Common myeloid progenitor, CD34-positive (primary cell): ENCODE measurements around the gene ARMC3.

Source experiments
- CTCF ChIA-PET: fragments of 350-600 bp; sonication (Branson Sonifier 250); formaldehyde crosslinking; loops from one replicate; lab custom pipeline; 2021; ENCODE audit warnings: antibody characterized with exemption; lab: Charles Lee
- POLR2A ChIA-PET: fragments of 350-600 bp; sonication (Branson Sonifier 250); formaldehyde crosslinking; loops from one replicate; lab custom pipeline; 2021; ENCODE audit warnings: antibody characterized with exemption; lab: Charles Lee
- DNase-seq, 3 donors: peaks; one replicate each; pipeline versions ENCODE4 v3.0.0 to v3.0.0-alpha.2; 2013
- H3K27ac ChIP-seq, 2 experiments: 1 replicate in 1 of 2; 2 replicates in 1 of 2; pipeline ENCODE4 v1.7.0; 2013; ENCODE audit warnings: inconsistent platforms in 2 of 2, low read length in 2 of 2, mild to moderate bottlenecking in 2 of 2, low read depth in 1 of 2, moderate library complexity in 1 of 2; ENCODE audit not compliant: severe bottlenecking in 2 of 2, insufficient read depth in 1 of 2, poor library complexity in 1 of 2
- H3K27me3 ChIP-seq, 5 experiments: replicated peaks in 2 of 5; 1 replicate in 3 of 5; 2 replicates in 2 of 5; pipeline versions ENCODE4 v1.6.1 to v1.7.0; 2013; ENCODE audit warnings: low read length in 4 of 5, mild to moderate bottlenecking in 2 of 5, moderate library complexity in 2 of 5, inconsistent platforms in 1 of 5; ENCODE audit not compliant: insufficient read depth in 5 of 5, control insufficient read depth in 4 of 5
- H3K36me3 ChIP-seq, 4 experiments: 1 replicate in 2 of 4; 2 replicates in 2 of 4; pipeline versions ENCODE4 v1.6.1 to v1.7.0; 2013; ENCODE audit warnings: low read length in 3 of 4, control low read depth in 1 of 4, mild to moderate bottlenecking in 1 of 4; ENCODE audit not compliant: control insufficient read depth in 4 of 4, insufficient read depth in 4 of 4
- H3K4me1 ChIP-seq, 4 experiments: 1 replicate in 3 of 4; 2 replicates in 1 of 4; pipeline versions ENCODE4 v1.6.1 to v1.7.1; 2013; ENCODE audit warnings: low read length in 3 of 4, mild to moderate bottlenecking in 3 of 4, control low read depth in 1 of 4, inconsistent platforms in 1 of 4, moderate library complexity in 1 of 4; ENCODE audit not compliant: control insufficient read depth in 4 of 4, insufficient read depth in 4 of 4; ENCODE audit errors: control extremely low read depth in 1 of 4
- H3K4me3 ChIP-seq, 7 experiments: 1 replicate in 4 of 7; 2 replicates in 3 of 7; pipeline versions ENCODE4 v1.5.1 to v1.7.0; 2013; ENCODE audit warnings: mild to moderate bottlenecking in 7 of 7, low read length in 6 of 7, moderate library complexity in 6 of 7, inconsistent platforms in 2 of 7, low read depth in 2 of 7, control low read depth in 1 of 7; ENCODE audit not compliant: insufficient read depth in 4 of 7, control insufficient read depth in 1 of 7; ENCODE audit errors: extremely low read depth in 1 of 7
- H3K9me3 ChIP-seq, 5 experiments: 1 replicate in 4 of 5; 2 replicates in 1 of 5; pipeline versions ENCODE4 v1.6.1 to v1.7.1; 2013; ENCODE audit warnings: low read length in 4 of 5, mild to moderate bottlenecking in 2 of 5, inconsistent platforms in 1 of 5, low read depth in 1 of 5, moderate library complexity in 1 of 5; ENCODE audit not compliant: control insufficient read depth in 4 of 5, insufficient read depth in 2 of 5; ENCODE audit errors: control extremely low read depth in 1 of 5
- WGBS: methylation state at CpG from one replicate; pipeline ENCODE4 v1.1.5; 2013; ENCODE audit not compliant: insufficient coverage; 5-methylcytosine and 5-hydroxymethylcytosine counted together

ARMC3 gene

DNA sequence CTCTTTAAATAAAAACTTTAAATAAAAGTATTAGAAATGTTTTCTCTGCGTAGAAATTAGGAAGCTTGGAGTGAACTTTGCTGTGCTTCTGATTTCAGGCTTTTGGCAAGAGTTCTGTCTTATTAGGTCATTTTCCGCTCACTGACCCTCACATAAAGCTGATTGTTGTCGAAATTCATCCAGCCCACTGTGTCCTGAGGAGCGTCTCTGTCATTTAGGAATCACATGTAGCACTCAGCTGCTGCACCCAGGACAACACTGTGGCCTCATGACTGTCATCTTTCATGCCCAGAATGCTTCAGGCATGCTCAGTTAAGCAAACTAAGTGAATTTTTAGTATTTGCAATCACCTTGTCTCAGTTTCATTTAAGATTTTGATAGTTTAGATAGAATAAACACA, 109.7 kb downstream of the ARMC3 start:
- DNase-seq: no peak
- 97% methylated on average over 3 of the region's 4 CpGs for WGBS
- CTCF ChIA-PET: no interaction called here
- Histone ChIP-seq H3K27me3 (no peaks in the 10 kb centered on the region), H3K9me3 (peaks cover 0 to 2% (median 0%) of the 10 kb centered on the region in 5 experiments), H3K27ac (no peak overlapping the region), H3K36me3 (no peaks in the 10 kb centered on the region), H3K4me1 (no peaks in the 10 kb centered on the region), H3K4me3 (no peak overlapping the region)
- POLR2A ChIA-PET: no interaction called here

DNA sequence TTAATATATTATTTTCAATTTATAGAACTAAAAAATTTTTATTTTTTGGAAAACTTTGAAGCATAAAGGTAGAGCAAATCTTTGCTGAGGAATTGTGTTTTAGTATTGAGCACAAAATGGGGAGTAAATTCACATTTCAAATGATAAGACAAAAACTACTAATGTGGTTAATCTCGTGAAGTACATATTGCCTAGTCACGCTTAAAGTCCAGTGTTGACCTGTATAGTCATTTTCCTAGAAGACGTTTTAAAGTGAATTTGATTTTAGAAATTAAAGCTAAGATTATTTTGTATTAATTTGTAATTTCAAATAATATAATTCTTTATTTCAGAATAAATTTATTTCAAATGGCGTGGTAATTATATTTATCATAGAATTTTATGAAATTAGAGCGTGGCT, 110.3 kb downstream of the ARMC3 start:
- Histone ChIP-seq H3K27ac (no peak overlapping the region), H3K27me3 (no peaks in the 10 kb centered on the region), H3K4me1 (no peaks in the 10 kb centered on the region), H3K36me3 (no peaks in the 10 kb centered on the region), H3K4me3 (no peak overlapping the region), H3K9me3 (peaks cover 0 to 2% (median 0%) of the 10 kb centered on the region in 5 experiments)
- POLR2A ChIA-PET: no interaction called here
- CTCF ChIA-PET: no interaction called here
- 100% methylated on average over 1 of the region's 5 CpGs for WGBS
- no peak for DNase-seq

DNA sequence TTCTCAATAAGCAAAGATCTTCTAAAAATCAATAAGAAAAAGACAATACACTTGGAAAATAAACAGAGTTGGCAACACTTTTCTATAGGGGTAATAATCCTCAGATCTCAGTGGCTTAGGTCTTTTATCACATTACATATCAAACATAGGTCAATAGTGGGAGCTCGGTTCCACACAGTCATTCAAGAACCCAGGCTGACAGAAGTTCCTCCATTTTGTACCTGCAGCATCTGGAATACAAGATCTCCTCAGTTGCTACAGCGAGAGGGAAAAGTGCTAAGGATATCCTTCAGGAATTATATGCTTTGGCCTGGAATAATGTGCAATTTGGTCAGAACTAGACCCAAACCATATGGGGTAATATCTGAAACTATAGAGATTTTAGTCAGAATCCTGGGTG, 112.1 kb downstream of the ARMC3 start:
- H3K4me3 ChIP-seq: no peak overlapping the region
- no peaks in the 10 kb centered on the region for H3K36me3 ChIP-seq
- H3K9me3 ChIP-seq: no peaks in the 10 kb centered on the region
- H3K27ac ChIP-seq: no peak overlapping the region
- no peak for DNase-seq
- no peaks in the 10 kb centered on the region for H3K4me1 ChIP-seq
- H3K27me3 ChIP-seq: no peaks in the 10 kb centered on the region
- WGBS: 100% methylated on average over 1 of the region's 2 CpGs
- CTCF ChIA-PET: interaction anchor here (0.6 kb wide), 1 partner anchor 36 kb away, joined by 3 read pairs; no protein-coding TSS in a partner anchor
- POLR2A ChIA-PET: no interaction called here

GRCh38 chr10:23046027-23046426, 118.2 kb downstream of the ARMC3 start:
- DNase-seq: no peak
- CTCF ChIA-PET: interaction anchor here (2.1 kb wide), 1 partner anchor 23 kb away, joined by 5 read pairs; no protein-coding TSS in a partner anchor
- Histone ChIP-seq H3K27me3 (peaks cover 0 to 2% (median 0%) of the 10 kb centered on the region in 5 experiments), H3K9me3 (no peaks in the 10 kb centered on the region), H3K4me3 (no peak overlapping the region), H3K36me3 (no peaks in the 10 kb centered on the region), H3K4me1 (no peaks in the 10 kb centered on the region), H3K27ac (no peak overlapping the region)
- 87% methylated on average over 4 of the region's 4 CpGs for WGBS
- POLR2A ChIA-PET: no interaction called here

- ChIA-PET CTCF (interaction anchor here (2.1 kb wide), 1 partner anchor 21 kb away, joined by 5 read pairs; no protein-coding TSS in a partner anchor), POLR2A (no interaction called here)
- WGBS: 91% methylated on average over 6 of the region's 9 CpGs
- no peak for DNase-seq
- Histone ChIP-seq H3K4me1 (no peaks in the 10 kb centered on the region), H3K4me3 (no peak overlapping the region), H3K9me3 (no peaks in the 10 kb centered on the region), H3K27me3 (peaks cover 0 to 2% (median 0%) of the 10 kb centered on the region in 5 experiments), H3K27ac (peak overlapping the region in 1 of 2 experiments; percentile 31), H3K36me3 (no peaks in the 10 kb centered on the region)
These were observed 119.6 kb downstream of the ARMC3 start for GRCh38 chr10:23047201-23048050.

- H3K27me3 ChIP-seq: peaks cover 0 to 2% (median 0%) of the 10 kb centered on the region in 5 experiments
- POLR2A ChIA-PET: no interaction called here
- WGBS: 100% methylated on average over 3 of the region's 4 CpGs
- no peak overlapping the region for H3K4me3 ChIP-seq
- H3K9me3 ChIP-seq: no peaks in the 10 kb centered on the region
- H3K27ac ChIP-seq: no peak overlapping the region
- H3K36me3 ChIP-seq: no peaks in the 10 kb centered on the region
- no peak for DNase-seq
- CTCF ChIA-PET: no interaction called here
- no peaks in the 10 kb centered on the region for H3K4me1 ChIP-seq
These were observed 120.3 kb downstream of the ARMC3 start for GRCh38 chr10:23048191-23048590.

DNA sequence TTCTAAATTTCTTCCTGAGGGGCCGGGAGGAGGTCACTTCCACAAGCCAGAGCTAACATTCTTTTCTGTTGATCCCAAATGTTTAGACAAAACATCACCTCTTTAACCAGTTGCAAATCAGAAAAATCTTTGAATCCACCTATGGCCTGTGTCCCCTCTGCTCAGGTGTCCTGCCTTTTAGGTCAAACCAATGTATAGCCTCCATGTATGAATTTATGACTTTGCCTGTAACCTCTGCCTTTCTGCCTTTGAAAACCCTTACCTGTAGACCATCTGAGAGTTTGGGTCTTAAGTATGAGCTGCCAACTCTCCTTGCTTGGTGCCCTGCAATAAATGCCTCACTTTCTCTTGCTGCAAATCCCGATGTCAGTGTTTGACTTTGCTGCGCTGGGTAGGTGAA, 123.4 kb downstream of the ARMC3 start:
- H3K27ac ChIP-seq: no peak overlapping the region

More for the DNA sequence above, 123.4 kb downstream of the ARMC3 start:
- DNase-seq: no peak
- POLR2A ChIA-PET: no interaction called here
- 96% methylated on average over 3 of the region's 3 CpGs for WGBS
- Histone ChIP-seq H3K4me3 (no peak overlapping the region), H3K36me3 (no peaks in the 10 kb centered on the region), H3K27me3 (no peaks in the 10 kb centered on the region), H3K4me1 (no peaks in the 10 kb centered on the region), H3K9me3 (no peaks in the 10 kb centered on the region)
- CTCF ChIA-PET: no interaction called here
